Caki2 (cell line): Measurements from ENCODE around the gene LRRC45. TPM values are rescaled to one million over a fixed set of nuclear protein-coding genes. Genes with fewer than 3 reads are reported as not detected.

Experiments used
- DNase-seq: peaks from one replicate; pipeline ENCODE4 v3.0.0-alpha.2; 2015; ENCODE audit warnings: low read depth
- in situ Hi-C: cut with HindIII; loops from 2 replicates; pipeline ENCODE4 v1.10.0; 2016; ENCODE audit warnings: low sequenced_read_pairs, low pct_unique_long_range_greater_than_20kb, mixed read lengths
- total RNA-seq: library from RNA; depleted of rRNA; stranded (reverse); fragments of >200 nt; shearing (Covaris generic); gene quantifications from 2 replicates; pipeline ENCODE4 v1.2.3, GENCODE V29; 2014; ENCODE audit warnings: low replicate concordance

Gene LRRC45
- total RNA-seq, 1 experiment from 2014 or later, result 40.3 TPM

DNA sequence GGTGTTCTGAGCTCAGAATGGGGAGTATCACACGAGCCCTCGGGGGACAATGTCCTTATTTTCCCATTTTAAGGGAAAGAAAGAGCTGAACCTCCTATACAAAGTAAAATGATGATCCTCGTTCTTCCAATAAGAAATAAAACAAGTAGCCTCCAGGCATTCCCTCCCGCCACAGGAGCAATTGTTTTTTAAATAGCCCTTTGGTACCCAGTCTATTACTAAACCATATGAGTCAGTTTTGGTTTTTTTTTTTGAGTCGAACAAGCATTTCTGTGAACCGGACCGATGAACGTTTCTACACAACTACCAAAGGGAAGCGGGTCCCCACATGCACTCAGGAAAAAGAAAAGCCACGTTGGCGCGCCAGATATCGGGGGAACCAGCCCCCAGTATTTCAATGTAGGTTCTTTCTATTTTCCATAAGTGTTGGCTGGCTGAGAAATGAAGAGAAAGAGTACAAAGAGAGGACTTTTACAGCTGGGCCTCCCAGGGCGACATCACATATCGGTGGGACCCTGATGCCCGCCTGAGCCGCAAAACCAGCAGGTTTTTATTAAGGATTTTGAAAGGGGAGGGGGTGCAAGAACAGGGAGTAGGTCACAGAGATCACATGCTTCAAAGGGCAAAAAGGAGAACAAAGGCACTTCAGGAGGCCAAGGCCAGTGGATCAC, 18.2 kb downstream of the LRRC45 start:
- no peak for DNase-seq
- in situ Hi-C loops, result no loop called here

DNA sequence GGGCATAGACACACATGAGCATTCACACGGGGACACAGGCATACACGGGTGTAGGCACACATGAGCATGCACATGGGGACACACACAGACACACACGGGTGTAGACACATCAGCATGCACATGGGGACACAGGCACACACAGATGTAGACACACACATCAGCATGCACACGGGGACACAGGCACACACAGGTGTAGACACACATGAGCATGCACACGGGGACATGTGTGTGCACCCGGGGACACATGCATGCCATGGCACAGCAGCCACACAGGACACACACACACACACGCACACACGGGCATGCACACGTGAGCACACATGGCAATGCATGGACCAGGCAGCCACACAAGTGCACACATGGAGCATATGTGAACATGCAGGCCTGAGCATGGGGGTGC, 19.5 kb downstream of the LRRC45 start:
- in situ Hi-C loops, result no loop called here

DNA sequence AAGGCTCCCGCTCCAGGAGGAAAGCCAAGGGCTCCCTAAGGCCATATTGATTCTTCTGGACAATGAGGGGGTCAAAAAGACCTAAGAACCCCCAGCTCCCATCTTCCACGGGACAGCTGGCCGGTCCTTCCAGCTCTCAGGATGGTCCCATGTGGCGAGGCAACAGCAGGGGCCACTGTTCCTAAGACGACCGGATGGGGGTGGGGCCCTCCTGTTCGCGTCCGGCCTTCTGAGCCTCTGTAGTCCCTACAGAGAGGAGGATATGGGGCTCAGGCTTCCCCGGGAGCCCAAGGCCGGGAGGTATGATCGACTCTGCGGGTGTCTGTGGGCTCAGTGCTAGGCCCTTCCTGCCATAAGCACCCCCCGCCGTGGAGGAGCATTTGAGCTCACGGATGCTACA, 20.4 kb downstream of the LRRC45 start:
- in situ Hi-C loops, result no loop called here
- no peak for DNase-seq

More for the DNA sequence above, 19.5 kb downstream of the LRRC45 start:
- no peak for DNase-seq

DNA sequence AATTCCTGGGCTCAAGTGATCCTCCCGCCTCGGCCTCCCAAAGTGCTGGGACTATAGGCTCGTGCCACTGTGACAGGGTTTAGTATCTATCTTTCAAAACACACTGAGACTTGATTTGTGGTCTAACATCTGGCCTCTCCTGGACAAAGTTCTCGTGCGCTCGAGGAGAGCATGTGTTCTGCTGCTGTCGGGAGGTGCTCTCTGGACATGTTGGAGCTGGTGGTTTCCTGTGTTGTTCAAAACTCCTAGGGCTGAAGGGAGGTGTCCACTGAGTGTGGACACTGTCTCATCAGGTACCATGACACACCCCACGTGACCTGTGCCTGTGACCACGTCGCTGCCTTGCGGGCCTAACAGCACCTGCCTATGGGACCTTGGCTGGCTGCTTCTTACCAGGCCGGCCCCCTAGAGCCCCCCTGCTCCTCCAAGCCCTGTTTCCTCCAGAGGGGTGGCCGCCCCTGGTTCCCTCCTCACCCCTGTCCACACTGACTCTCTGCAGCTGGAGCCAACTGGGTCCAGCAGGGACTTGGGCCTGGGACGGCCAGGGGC, 22.9 kb downstream of the LRRC45 start:
- no peak for DNase-seq
- in situ Hi-C loops, result no loop called here

DNA sequence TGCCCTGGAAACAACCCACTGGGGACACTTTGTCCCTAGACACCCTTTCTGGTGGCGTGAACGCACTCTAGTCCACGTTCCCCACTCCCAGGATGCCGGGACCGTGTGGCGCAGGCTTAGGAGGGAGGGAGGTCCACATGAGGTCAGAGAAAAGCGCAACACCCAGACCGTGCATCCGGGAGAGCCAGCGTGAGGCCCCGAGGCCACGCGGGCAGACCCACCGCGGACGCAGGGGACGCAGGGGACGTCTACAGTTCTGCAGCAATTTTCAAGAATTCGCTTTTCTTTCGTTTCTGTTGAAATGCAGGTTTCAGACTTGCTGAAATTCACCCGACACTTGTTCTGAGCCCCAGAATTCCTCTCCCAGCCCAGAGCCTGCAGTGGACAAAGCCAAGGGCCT, 23.8 kb downstream of the LRRC45 start:
- DNase-seq, result no peak
- in situ Hi-C loops, result no loop called here

DNA sequence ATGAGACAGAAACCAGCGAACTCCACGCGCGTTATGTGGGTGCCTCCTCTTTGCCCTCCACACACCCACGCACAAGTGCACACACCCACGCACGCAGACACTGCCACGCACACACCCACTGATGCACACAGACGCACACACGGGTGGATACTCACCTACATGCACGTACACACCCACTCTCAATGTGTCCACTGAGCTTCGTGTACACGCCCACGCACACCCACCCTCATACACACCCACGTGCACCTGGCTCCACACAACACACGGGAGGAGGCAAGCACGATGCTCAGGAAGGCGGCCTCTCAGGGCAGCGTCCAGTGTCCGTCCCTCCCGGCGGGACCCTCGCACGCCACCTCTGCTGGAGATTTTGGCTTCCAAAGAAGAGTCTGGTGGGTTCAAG, 24.3 kb downstream of the LRRC45 start:
- in situ Hi-C loops, result no loop called here

DNA sequence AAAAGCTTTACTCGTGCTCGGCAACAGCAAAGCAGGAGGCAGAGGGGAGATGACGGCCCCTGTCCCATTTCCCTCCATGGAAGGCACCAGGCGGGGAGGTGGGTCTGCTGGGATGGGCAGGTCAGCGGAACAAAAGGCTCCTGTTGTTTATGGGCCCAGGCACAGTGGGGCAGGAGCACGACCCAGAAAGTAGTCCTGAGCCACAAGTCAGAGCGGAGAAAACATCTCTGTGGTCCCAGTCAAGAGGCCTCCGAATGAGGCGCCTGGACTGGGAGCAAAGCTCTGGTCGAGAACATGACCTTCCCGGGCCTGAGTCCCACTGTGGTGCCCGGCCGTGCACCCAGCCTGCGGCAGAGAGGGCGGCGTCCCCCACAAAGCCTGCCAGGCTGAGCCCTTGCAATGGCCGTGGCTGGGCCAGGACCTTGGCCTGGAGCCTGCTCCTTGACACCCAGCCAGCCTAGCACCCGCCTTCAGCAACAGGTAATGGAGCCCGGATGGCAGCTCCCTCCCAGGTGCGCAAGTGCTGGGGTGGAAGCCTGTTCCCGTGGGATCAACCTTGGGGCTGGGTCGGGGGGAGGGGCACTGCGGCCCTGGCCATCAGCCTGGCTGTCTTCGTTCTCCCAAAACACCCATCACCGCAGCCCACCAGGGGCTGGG, 24.9 kb downstream of the LRRC45 start:
- no peak for DNase-seq
- in situ Hi-C loops, result no loop called here

More for the DNA sequence above, 24.3 kb downstream of the LRRC45 start:
- no peak for DNase-seq

DNA sequence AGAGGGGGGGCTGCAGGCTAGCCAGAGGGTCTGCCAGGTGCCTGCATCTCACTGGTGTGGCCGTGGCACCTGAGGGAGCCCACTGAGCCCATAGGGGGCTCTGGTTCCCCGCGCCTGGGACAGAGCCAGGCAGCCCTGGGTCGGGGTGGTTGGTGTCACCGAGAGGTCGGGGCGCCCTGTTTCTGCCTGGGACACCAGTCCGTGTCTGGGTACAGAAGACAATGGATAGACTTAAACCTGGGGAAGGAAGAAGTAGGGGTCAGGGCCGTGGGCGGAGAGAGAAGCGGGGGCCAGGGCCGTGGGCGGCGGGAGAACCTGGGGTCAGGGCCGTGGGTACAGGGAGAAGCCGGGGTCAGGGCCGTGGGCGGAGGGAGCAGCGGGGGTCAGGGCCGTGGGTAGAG, 25.5 kb downstream of the LRRC45 start:
- DNase-seq, result no peak
- in situ Hi-C loops, result no loop called here

DNA sequence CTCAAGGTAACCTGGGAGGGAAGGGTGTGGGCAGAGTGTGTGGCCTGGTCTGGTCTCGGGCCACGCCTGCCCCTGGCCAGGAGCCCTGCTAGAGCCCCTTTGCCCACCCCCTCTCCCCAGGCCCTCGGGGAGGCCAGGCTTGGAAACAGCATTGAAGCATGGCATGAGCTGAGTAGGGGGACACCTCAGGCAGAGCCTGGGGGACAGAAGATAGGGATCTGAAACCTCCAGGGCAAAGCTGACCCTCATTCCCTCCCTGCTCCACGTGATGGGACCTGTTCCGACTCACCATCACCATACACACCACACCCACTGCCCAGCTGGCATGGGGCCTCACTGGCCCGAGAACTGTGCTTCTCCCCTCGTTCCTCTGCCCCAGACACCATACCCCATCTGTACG, 26.0 kb downstream of the LRRC45 start:
- in situ Hi-C loops, result no loop called here
- DNase-seq, result no peak

DNA sequence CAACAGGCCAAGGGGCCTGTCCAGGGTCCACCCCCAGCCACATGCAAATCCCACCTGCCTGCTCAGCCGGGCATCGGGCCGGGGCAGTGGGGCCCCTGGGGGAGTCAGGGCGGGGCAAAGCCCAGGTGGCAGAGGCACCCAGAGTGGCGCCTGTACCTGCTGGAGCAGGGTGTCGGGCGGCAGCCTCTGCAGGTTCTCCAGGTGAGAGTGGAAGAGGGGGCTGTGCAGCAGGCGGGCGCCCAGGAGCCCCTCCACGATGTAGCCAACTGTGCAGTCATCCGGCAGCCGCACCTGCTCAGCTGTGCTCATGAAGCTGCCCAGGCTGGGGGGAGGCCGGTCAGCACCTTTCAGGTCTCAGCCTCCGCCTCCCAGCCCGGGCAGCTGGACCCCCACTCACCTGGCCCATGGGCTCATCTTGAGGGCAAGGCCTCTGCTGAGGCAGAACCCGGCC, 26.4 kb downstream of the LRRC45 start:
- no peak for DNase-seq
- in situ Hi-C loops, result no loop called here

DNA sequence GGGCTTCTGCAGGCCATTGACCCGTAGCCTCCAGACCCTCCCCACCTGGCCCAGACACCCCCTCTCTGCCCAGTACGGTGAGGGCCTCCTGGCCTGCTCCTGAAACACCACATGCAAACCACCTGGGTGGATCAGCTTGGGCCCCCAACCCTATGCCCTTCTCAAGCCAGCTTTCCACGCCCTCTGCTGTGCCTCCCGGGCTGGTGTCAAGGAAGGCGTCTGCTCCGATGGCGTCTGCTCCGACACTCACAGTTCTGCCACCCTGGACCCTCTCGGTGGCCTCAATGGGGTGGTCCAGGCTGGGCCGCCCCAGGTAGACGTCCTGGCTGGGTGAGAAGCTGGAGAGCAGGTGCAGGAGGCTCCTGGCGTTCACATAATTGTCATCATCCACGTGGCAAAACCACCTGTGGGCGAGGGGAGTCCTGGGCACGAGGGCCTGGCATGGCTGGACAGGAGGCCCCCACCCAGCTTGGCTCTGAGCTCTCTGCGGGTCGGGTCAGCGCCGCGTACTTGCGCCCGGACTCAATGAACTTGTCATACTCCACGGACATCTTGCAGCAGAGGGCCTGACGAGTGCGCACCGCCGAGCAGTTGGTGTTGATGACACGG, 27.2 kb downstream of the LRRC45 start:
- in situ Hi-C loops, result no loop called here
- no peak for DNase-seq

DNA sequence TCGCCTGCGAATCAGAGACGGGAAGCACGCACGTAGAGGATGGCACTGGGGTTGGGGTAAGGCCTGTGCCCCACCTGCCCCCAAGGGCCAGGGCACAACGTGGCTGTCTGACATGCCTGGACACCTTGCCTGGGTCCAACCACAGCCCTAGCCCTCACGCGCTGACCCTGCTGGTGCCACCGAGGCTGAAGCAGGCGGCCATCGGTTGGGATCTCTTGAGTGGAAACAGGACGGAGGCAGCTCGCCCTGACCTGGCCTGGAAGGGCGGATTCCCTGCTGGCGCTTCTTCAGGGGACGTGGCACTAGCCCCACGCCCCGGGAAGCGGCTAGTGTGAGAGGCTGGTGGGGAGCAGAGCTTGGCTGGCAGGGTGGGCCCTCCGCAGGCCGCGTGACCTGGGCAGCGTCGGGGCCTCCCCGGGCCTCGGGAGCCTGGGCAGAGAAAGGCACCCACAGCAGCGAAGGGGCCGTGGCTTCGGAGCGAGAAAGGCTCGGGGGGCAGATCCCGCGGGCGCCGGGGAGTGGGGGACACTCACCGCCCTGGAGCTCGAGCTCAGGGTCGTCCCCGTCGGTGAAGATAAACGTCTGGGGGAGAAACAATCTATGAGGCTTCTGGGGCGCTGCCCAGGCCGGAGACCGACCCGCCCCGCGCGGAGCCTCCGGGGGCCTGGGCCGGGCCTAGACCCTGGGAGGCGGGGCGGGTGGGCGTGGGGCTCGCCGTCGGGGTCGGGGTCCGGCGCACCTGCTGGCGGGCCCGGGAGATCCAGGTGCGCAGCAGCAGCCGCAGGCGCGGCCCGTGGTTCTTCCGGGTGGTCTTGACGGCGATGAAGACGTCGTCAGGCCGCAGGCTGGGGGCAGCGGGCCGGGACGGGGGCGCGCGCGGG, 27.9 kb downstream of the LRRC45 start:
- in situ Hi-C loops, result no loop called here
- no peak for DNase-seq

DNA sequence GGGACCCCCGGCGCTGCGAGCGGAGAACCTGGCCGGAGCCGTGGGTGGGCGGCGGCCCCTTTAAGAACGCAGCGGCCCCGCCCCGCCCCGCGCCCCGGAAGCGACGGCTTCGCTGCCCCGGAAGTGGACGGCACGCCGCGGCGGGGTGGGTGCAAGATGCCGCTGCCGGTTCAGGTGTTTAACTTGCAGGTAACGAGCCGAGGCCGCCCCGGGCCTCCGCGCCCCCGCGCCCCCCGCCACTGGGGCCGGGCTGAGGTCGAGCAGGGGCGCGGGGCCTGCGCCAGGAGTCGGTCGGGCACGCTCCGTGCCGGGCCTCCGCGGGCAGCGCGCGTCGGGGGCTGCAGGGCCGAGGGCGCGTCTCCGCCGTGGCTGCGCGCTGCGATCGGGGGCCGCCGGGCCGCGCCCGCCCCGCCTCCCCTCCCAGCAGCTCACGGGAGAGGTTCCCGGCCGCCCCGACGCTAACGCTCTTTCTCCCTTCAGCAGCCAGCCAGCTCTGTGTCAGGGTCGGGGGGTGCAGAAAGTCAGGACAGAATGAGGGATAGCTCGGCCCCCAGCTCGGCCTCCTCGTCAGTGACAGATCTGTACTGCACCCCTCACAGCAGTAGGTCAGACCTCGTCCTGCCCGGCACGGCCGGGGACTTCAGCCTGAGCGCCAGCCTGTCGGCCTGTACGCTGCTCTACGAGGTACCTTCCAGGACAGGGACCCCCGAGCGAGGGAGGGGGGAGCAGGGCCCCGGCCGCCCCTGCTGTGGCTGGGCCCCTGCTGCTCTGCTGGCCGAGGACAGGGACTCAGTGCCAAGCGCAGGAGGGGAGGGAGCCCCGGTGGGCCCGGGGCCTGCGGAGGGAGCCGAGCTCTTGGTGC, 28.9 kb downstream of the LRRC45 start, which contains the start of the genes GPS1 and RFNG:
TSS of gene GPS1 (plus strand) at position 123 of the 862 bp plus-strand sequence. CDS start at position 157, 34 bp downstream.
TSS of gene RFNG (minus strand) at position 36 of the 862 bp plus-strand sequence. CDS start 45 bp downstream, outside the sequence.
- DNase-seq, result peak; percentile 42
- in situ Hi-C loops, result no loop called here

DNA sequence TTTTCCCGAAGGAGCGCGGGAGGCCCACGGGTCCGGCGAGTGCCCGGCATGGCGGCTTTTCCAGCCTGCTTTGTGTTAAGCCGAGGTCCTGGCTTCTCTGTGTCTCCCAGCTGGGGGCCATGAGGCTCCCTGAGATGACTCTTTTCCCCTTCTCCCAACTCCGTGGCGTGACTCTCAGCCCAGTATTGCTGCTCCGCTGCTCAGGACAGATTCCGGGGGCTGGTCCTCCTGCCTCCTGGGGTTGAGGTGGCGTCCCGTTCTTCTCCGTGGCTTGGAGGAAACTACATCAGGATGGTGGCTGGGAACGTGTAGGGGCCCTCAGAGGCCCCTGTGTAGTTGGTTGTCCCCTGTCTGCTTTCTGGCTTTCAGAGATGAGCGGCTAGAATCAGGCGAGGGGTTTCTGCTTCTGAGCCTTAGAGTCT, 29.5 kb downstream of the LRRC45 start:
- no peak for DNase-seq

DNA sequence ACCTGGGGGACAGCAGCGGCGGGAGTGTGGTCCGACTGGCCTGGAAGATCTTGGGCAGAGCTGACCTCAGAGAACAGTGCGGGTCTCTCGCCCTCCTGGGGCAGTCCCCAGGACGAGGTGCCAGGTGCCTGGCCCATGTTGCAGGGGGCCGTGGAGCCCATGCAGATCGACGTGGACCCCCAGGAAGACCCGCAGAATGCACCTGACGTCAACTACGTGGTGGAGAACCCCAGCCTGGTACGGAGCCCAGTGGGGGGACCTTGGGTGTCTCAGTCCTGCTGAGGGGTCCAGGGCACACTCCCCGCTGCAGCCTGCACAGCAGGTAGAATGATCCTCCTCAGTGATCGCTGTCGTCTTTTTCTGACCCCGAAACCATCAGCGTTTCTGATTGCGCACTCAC, 30.0 kb downstream of the LRRC45 start:
- DNase-seq, result no peak
- in situ Hi-C loops, result no loop called here

More for the DNA sequence above, 29.5 kb downstream of the LRRC45 start:
- in situ Hi-C loops, result no loop called here

DNA sequence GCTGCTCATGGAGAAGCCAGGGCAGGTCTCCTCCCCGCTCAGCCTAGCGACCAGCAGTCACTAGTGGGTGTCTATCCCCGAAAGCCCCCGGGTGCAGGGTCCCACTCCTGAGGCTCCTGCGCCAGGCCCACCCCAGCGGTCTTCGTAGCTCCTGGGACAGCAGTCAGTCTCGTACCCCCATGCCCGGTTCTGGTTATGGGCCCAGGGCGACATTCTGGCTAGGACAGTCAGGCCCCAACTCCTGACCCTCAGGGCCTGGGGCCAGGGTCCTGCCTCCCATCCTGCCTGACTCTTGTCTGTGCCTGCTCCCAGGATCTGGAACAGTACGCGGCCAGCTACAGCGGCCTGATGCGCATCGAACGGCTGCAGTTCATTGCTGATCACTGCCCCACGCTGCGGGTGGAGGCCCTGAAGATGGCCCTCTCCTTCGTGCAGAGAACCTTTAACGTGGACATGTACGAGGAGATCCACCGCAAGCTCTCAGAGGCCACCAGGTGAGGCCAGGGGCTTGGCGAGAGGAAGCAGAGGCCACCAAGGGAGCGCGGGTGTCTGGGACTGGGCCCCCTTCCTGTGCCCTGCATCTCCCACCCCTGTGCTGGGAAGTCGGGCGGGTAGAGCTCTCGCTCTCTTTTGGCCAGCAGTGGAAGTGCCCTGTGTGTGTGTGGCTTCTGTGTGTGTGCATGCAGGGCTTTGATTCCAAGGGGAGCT, 30.6 kb downstream of the LRRC45 start:
- in situ Hi-C loops, result no loop called here
- DNase-seq, result no peak
